ENCODE data around the gene HCN4. TPM values are rescaled to one million over a fixed set of nuclear protein-coding genes. Genes with fewer than 3 reads are reported as not detected.

Gene HCN4
- total RNA-seq, 6 donors from 2014 or later: under 0.01 to 0.69 (median 0.19) TPM

GRCh38 chr15:73374604-73375003 is 5.8 kb upstream of the HCN4 start:
- 26 to 35% methylated on average over 5 to 6 of the region's 6 CpGs for WGBS, 2 donors
- H3K27ac ChIP-seq: no peak overlapping the region
- no peaks in the 10 kb centered on the region for H3K36me3 ChIP-seq
- H3K9me3 ChIP-seq: no peaks in the 10 kb centered on the region
- H3K27me3 ChIP-seq: peaks cover 0 to 6% (median 3%) of the 10 kb centered on the region in 4 donors
- no peak for TF ChIP-seq POLR2AphosphoS5 (IDR thresholded peaks at IDR 0.05)
- TF ChIP-seq CTCF (IDR thresholded peaks at IDR 0.05): no peak
- no peak for TF ChIP-seq POLR2A (IDR thresholded peaks at IDR 0.05)
- no peak for TF ChIP-seq EP300 (IDR thresholded peaks at IDR 0.05)
- ATAC-seq (ENCODE audit: low FRiP score in 2 of 2) (peak in 1 of 2 donors; percentile 4), DNase-seq (no peak)
- no peak overlapping the region for H3K4me3 ChIP-seq
- no peaks in the 10 kb centered on the region for H3K4me1 ChIP-seq

GRCh38 chr15:73373221-73373620 is 4.5 kb upstream of the HCN4 start:
- DNase-seq (no peak), ATAC-seq (ENCODE audit: low FRiP score in 2 of 2) (no peak)
- WGBS, 2 donors: 64 to 67% methylated on average over 1 of the region's 1 CpG
- no peaks in the 10 kb centered on the region for H3K9me3 ChIP-seq
- no peak overlapping the region for H3K4me3 ChIP-seq
- no peaks in the 10 kb centered on the region for H3K36me3 ChIP-seq
- H3K27ac ChIP-seq: no peak overlapping the region
- peaks cover 0 to 20% (median 10%) of the 10 kb centered on the region in 4 donors for H3K27me3 ChIP-seq
- TF ChIP-seq POLR2A (IDR thresholded peaks at IDR 0.05): no peak
- no peak for TF ChIP-seq POLR2AphosphoS5 (IDR thresholded peaks at IDR 0.05)
- no peak for TF ChIP-seq CTCF (IDR thresholded peaks at IDR 0.05)
- no peak for TF ChIP-seq EP300 (IDR thresholded peaks at IDR 0.05)
- peaks cover 5 to 14% (median 7%) of the 10 kb centered on the region in 4 donors for H3K4me1 ChIP-seq

- Histone ChIP-seq H3K27ac (no peak overlapping the region), H3K4me3 (no peak overlapping the region), H3K36me3 (no peaks in the 10 kb centered on the region), H3K9me3 (no peaks in the 10 kb centered on the region), H3K4me1 (peaks cover 11 to 28% (median 13%) of the 10 kb centered on the region in 4 donors), H3K27me3 (peaks cover 0 to 34% (median 18%) of the 10 kb centered on the region in 4 donors)
- DNase-seq: no peak
- ATAC-seq (ENCODE audit: low FRiP score in 2 of 2): no peak
- no peak for TF ChIP-seq POLR2A (IDR thresholded peaks at IDR 0.05)
- no peak for TF ChIP-seq POLR2AphosphoS5 (IDR thresholded peaks at IDR 0.05)
- no peak for TF ChIP-seq EP300 (IDR thresholded peaks at IDR 0.05)
- no peak for TF ChIP-seq CTCF (IDR thresholded peaks at IDR 0.05)
- 55 to 56% methylated on average over 2 of the region's 2 CpGs for WGBS, 2 donors
These were observed 3.1 kb upstream of the HCN4 start for GRCh38 chr15:73371812-73372211.

- DNase-seq (no peak), ATAC-seq (ENCODE audit: low FRiP score in 2 of 2) (no peak)
- Histone ChIP-seq H3K36me3 (no peaks in the 10 kb centered on the region), H3K27ac (no peak overlapping the region), H3K4me1 (peaks cover 11 to 29% (median 13%) of the 10 kb centered on the region in 4 donors), H3K4me3 (no peak overlapping the region), H3K27me3 (peaks cover 0 to 38% (median 21%) of the 10 kb centered on the region in 4 donors), H3K9me3 (no peaks in the 10 kb centered on the region)
- WGBS, 2 donors: 68 to 73% methylated on average over 3 of the region's 3 CpGs
- TF ChIP-seq CTCF (IDR thresholded peaks at IDR 0.05) (no peak), POLR2A (IDR thresholded peaks at IDR 0.05) (no peak), EP300 (IDR thresholded peaks at IDR 0.05) (no peak), POLR2AphosphoS5 (IDR thresholded peaks at IDR 0.05) (no peak)
These were observed 1.4 kb upstream of the HCN4 start for GRCh38 chr15:73370151-73370550.

GRCh38 chr15:73369154-73369694 is 466 bp upstream of the HCN4 start:
- TF ChIP-seq CTCF (IDR thresholded peaks at IDR 0.05) (no peak), POLR2AphosphoS5 (IDR thresholded peaks at IDR 0.05) (no peak), EP300 (IDR thresholded peaks at IDR 0.05) (no peak), POLR2A (IDR thresholded peaks at IDR 0.05) (no peak)
- Histone ChIP-seq H3K4me3 (peak overlapping the region in 2 of 4 donors; percentile 43 to 45), H3K9me3 (no peaks in the 10 kb centered on the region), H3K27me3 (peaks cover 0 to 38% (median 21%) of the 10 kb centered on the region in 4 donors), H3K4me1 (peaks cover 11 to 29% (median 13%) of the 10 kb centered on the region in 4 donors), H3K36me3 (no peaks in the 10 kb centered on the region), H3K27ac (no peak overlapping the region)
- peak in 1 of 2 donors; percentile 65 for DNase-seq
- ATAC-seq (ENCODE audit: low FRiP score in 2 of 2): no peak
- 3 to 4% methylated on average over 8 to 39 of the region's 44 CpGs for WGBS, 2 donors
